IMR-90 (cell line): ENCODE results near the gene MRPL11. TPM values are rescaled to one million over a fixed set of nuclear protein-coding genes. Genes with fewer than 3 reads are reported as not detected.

Experiments
- ATAC-seq: fragments of 200-7000 bp; cut with Tn5 transposase; 2 replicates; pipeline ENCODE4 v1.9.1; 2020; ENCODE audit warnings: low read depth, mild to moderate bottlenecking, moderate library complexity
- BruUV-seq: library from RNA; stranded (reverse); fragments of 400-500 nt; replicated peaks from 2 replicates; lab custom pipeline; 2021; lab: Mats Ljungman, UMichigan
- CTCF ChIA-PET: fragments of 300-600 bp; formaldehyde crosslinking; extraction: SDS; loops from one replicate; lab custom pipeline; 2021; ENCODE audit warnings: antibody characterized with exemption; lab: Yijun Ruan, JAX
- POLR2A ChIA-PET: fragments of 300-600 bp; sonication (Branson Sonifier 250); formaldehyde crosslinking; loops from one replicate; lab custom pipeline; 2022; ENCODE audit warnings: antibody characterized with exemption; ENCODE audit not compliant: unreplicated experiment; lab: Charles Lee
- DNase-seq: peaks from one replicate; pipeline ENCODE4 v3.0.0; 2013
- H2AFZ ChIP-seq: replicated peaks from 2 replicates; pipeline ENCODE3; 2013; ENCODE audit warnings: low read length, mild to moderate bottlenecking; ENCODE audit not compliant: poor library complexity
- H2AK5ac ChIP-seq: 2 replicates; pipeline ENCODE4 v1.6.1; 2013; ENCODE audit warnings: low read depth, low read length, inconsistent platforms
- H2AK9ac ChIP-seq: replicated peaks from 2 replicates; pipeline ENCODE3; 2013; ENCODE audit warnings: mild to moderate bottlenecking, low read depth, low read length, moderate library complexity; ENCODE audit not compliant: poor library complexity
- H2BK120ac ChIP-seq: 2 replicates; pipeline ENCODE4 v1.6.1; 2013; ENCODE audit warnings: low read depth, low read length, inconsistent platforms
- H2BK15ac ChIP-seq: 3 replicates; pipeline ENCODE4 v1.6.1; 2013; ENCODE audit warnings: low read depth, low read length, inconsistent platforms
- H2BK20ac ChIP-seq: 2 replicates; pipeline ENCODE4 v1.6.1; 2013; ENCODE audit warnings: low read depth, mild to moderate bottlenecking, inconsistent platforms, low read length, moderate library complexity
- H2BK5ac ChIP-seq: 2 replicates; pipeline ENCODE4 v1.6.1; 2013; ENCODE audit warnings: mild to moderate bottlenecking, low read depth, low read length, inconsistent platforms; ENCODE audit not compliant: poor library complexity, severe bottlenecking
- H3K14ac ChIP-seq: replicated peaks from 2 replicates; pipeline ENCODE4 v1.6.1; 2013; ENCODE audit warnings: low read depth, low read length, inconsistent platforms
- H3K18ac ChIP-seq: 2 replicates; pipeline ENCODE4 v1.6.1; 2013; ENCODE audit warnings: low read depth, low read length, control low read depth
- H3K23ac ChIP-seq: 2 replicates; pipeline ENCODE4 v1.6.1; 2013; ENCODE audit warnings: low read depth, low read length, inconsistent platforms
- H3K27ac ChIP-seq: 2 replicates; pipeline ENCODE4 v1.5.1; 2013; ENCODE audit warnings: mild to moderate bottlenecking, control low read depth, low read length; ENCODE audit not compliant: insufficient read depth
- H3K27me3 ChIP-seq: 2 replicates; pipeline ENCODE4 v1.6.1; 2013; ENCODE audit warnings: low read length; ENCODE audit not compliant: control insufficient read depth, insufficient read depth
- H3K36me3 ChIP-seq: 2 replicates; pipeline ENCODE4 v1.6.1; 2013; ENCODE audit warnings: low read length, mixed read lengths; ENCODE audit not compliant: control insufficient read depth, insufficient read depth
- H3K4ac ChIP-seq: 2 replicates; pipeline ENCODE4 v1.6.1; 2013; ENCODE audit warnings: low read depth, low read length, inconsistent platforms
- H3K4me1 ChIP-seq: 2 replicates; pipeline ENCODE4 v1.6.1; 2013; ENCODE audit warnings: low read length, mixed read lengths; ENCODE audit not compliant: control insufficient read depth, insufficient read depth
- H3K4me2 ChIP-seq: 2 replicates; pipeline ENCODE4 v1.6.1; 2013; ENCODE audit warnings: low read depth, mild to moderate bottlenecking, control low read depth, low read length, moderate library complexity
- H3K4me3 ChIP-seq: 2 replicates; pipeline ENCODE4 v1.5.1; 2013; ENCODE audit warnings: low read depth, mild to moderate bottlenecking, control low read depth, low read length, moderate library complexity; ENCODE audit not compliant: insufficient read depth
- H3K56ac ChIP-seq: 2 replicates; pipeline ENCODE4 v1.6.1; 2013; ENCODE audit warnings: low read length, inconsistent platforms; ENCODE audit not compliant: insufficient read depth; ENCODE audit errors: extremely low read depth
- H3K79me1 ChIP-seq, 2 experiments: 2 replicates each; pipeline ENCODE4 v1.6.1; 2013; ENCODE audit warnings: low read length in 2 of 2, inconsistent platforms in 1 of 2, low read depth in 1 of 2
- H3K9ac ChIP-seq: 2 replicates; pipeline ENCODE4 v1.6.1; 2013; ENCODE audit warnings: low read depth, low read length, control low read depth
- H3K9me1 ChIP-seq: 2 replicates; pipeline ENCODE4 v1.6.1; 2013; ENCODE audit warnings: low read length, inconsistent platforms; ENCODE audit not compliant: insufficient read depth
- H3K9me3 ChIP-seq: 2 replicates; pipeline ENCODE4 v1.6.1; 2013; ENCODE audit warnings: low read length; ENCODE audit not compliant: control insufficient read depth, insufficient read depth
- H4K20me1 ChIP-seq: 2 replicates; pipeline ENCODE4 v1.6.1; 2013; ENCODE audit warnings: low read length, inconsistent platforms; ENCODE audit not compliant: insufficient read depth
- H4K5ac ChIP-seq: 2 replicates; pipeline ENCODE4 v1.6.1; 2013; ENCODE audit warnings: mild to moderate bottlenecking, low read depth, low read length, control low read depth
- H4K8ac ChIP-seq, 2 experiments: 2 replicates each; pipeline ENCODE4 v1.6.1; 2013; ENCODE audit warnings: low read depth in 2 of 2, low read length in 2 of 2, control low read depth in 1 of 2, inconsistent platforms in 1 of 2
- H4K91ac ChIP-seq: 2 replicates; pipeline ENCODE4 v1.6.1; 2013; ENCODE audit warnings: low read depth, low read length, inconsistent platforms; ENCODE audit not compliant: insufficient read depth
- CEBPB ChIP-seq: IDR thresholded peaks from 2 replicates; pipeline ENCODE4 v1.6.1; 2012; ENCODE audit warnings: low read depth, low read length, improper control_type of control experiment
- CHD1 ChIP-seq: IDR thresholded peaks from 2 replicates; pipeline ENCODE4 v1.6.1; 2012; ENCODE audit warnings: low read depth, low read length, improper control_type of control experiment
- CTCF ChIP-seq: conservative IDR thresholded peaks from 2 replicates; pipeline ENCODE4 v1.5.1; 2012; ENCODE audit warnings: mild to moderate bottlenecking, low read depth, low read length, improper control_type of control experiment
- ELK1 ChIP-seq: fragments of 150-350 bp; IDR thresholded peaks from 2 replicates; pipeline ENCODE4 v1.6.1; 2016; ENCODE audit warnings: low read depth, mild to moderate bottlenecking, low read length, moderate library complexity, borderline replicate concordance
- FOS ChIP-seq: fragments of 150-350 bp; IDR thresholded peaks from 2 replicates; pipeline ENCODE4 v1.6.1; 2016; ENCODE audit warnings: low read depth, low read length
- MAFK ChIP-seq: IDR thresholded peaks from 2 replicates; pipeline ENCODE4 v1.6.1; 2012; ENCODE audit warnings: low read depth, low read length, improper control_type of control experiment
- MAZ ChIP-seq: IDR thresholded peaks from 2 replicates; pipeline ENCODE4 v1.6.1; 2012; ENCODE audit warnings: low read depth, mild to moderate bottlenecking, low read length, improper control_type of control experiment, moderate library complexity, borderline replicate concordance
- MXI1 ChIP-seq: IDR thresholded peaks from 2 replicates; pipeline ENCODE4 v1.6.1; 2012; ENCODE audit warnings: low read depth, mild to moderate bottlenecking, low read length, moderate library complexity, borderline replicate concordance
- NFE2L2 ChIP-seq: fragments of 150-350 bp; IDR thresholded peaks from 2 replicates; pipeline ENCODE4 v1.6.1; 2016; ENCODE audit warnings: low read depth, mild to moderate bottlenecking, low read length
- POLR2A ChIP-seq: IDR thresholded peaks from 2 replicates; pipeline ENCODE4 v1.6.1; 2012; ENCODE audit warnings: mild to moderate bottlenecking, low read depth, low read length
- RFX5 ChIP-seq: IDR thresholded peaks from 2 replicates; pipeline ENCODE4 v1.8.0; 2012; ENCODE audit warnings: low read depth, mild to moderate bottlenecking, low read length, moderate library complexity
- SMC3 ChIP-seq: fragments of 150-350 bp; IDR thresholded peaks from 2 replicates; pipeline ENCODE4 v1.6.1; 2016; ENCODE audit warnings: low read depth, mild to moderate bottlenecking, antibody characterized with exemption, low read length, moderate library complexity
- USF2 ChIP-seq: fragments of 150-350 bp; IDR thresholded peaks from 2 replicates; pipeline ENCODE4 v1.6.1; 2017; ENCODE audit warnings: mild to moderate bottlenecking, antibody characterized with exemption, low read length, low read depth
- WGBS, 2 experiments: methylation state at CpG; one replicate each; pipeline versions ENCODE4 v1.1.5 to v1.1.7; 2013; ENCODE audit warnings: missing lambda C conversion rate in 2 of 2; ENCODE audit not compliant: insufficient read length in 1 of 2; ENCODE audit errors: extremely low coverage in 2 of 2; 5-methylcytosine and 5-hydroxymethylcytosine counted together
- dilution Hi-C: fragments of 300-500 bp; cut with HindIII; formaldehyde crosslinking; loops from one replicate; pipeline ENCODE4 v1.14.3; 2018; ENCODE audit warnings: low sequenced_read_pairs; ENCODE audit not compliant: unreplicated experiment
- in situ Hi-C: fragments of 300-500 bp; cut with MboI; formaldehyde crosslinking; loops from 3 replicates; pipeline ENCODE4 v1.14.3; 2019; ENCODE audit warnings: low sequenced_read_pairs, inconsistent platforms, mixed read lengths
- intact Hi-C: fragments of 100-400 bp; cut with micrococcal nuclease; formaldehyde crosslinking; loops from 2 replicates; pipeline ENCODE4 v1.10.0; 2022
- polyA plus RNA-seq, 3 experiments: library from polyadenylated mRNA; depleted of rRNA; stranded (reverse); fragments of >200 nt; gene quantifications; 2 replicates each; pipeline ENCODE4 v1.2.3, GENCODE V29; 2012; ENCODE audit warnings: low replicate concordance in 1 of 3
- total RNA-seq: library from RNA; depleted of rRNA; stranded (reverse); fragments of >200 nt; gene quantifications from 2 replicates; pipeline ENCODE4 v1.2.3, GENCODE V29; 2012

The MRPL11 gene
- total and polyA plus RNA-seq, 2 of the 4 experiments (the other 2 are of a cell fraction), result 45.5 to 45.6 TPM

GRCh38 chr11:66419825-66420224, 18.8 kb downstream of the MRPL11 start:
- no CpG with 5 or more reads among the region's 30 CpGs for WGBS, 2 experiments
- no peak for DNase-seq
- Histone ChIP-seq H3K9me3 (no peaks in the 10 kb centered on the region), H2AK9ac (no peak overlapping the region), H2BK20ac (no peak overlapping the region), H3K14ac (no peak overlapping the region), H3K36me3 (peaks cover 3% of the 10 kb centered on the region; the same call in 1 of the 2 replicates), H3K18ac (no peak overlapping the region), H3K4me1 (peaks cover 3% of the 10 kb centered on the region; the same call in 1 of the 2 replicates), H3K27ac (no peak overlapping the region), H3K9ac (no peak overlapping the region), H3K4me3 (no peak overlapping the region), H3K27me3 (peaks cover 6% of the 10 kb centered on the region), H3K4me2 (no peak overlapping the region), H3K79me1 (peaks cover 0 to 31% of the 10 kb centered on the region in 2 experiments; a peak in 2 of 4 replicates), H4K8ac (no peak overlapping the region), H2AFZ (no peak overlapping the region), H2BK5ac (no peak overlapping the region), H3K9me1 (peaks cover 28% of the 10 kb centered on the region), H2BK120ac (no peak overlapping the region), H2BK15ac (no peak overlapping the region), H4K91ac (no peak overlapping the region), H3K56ac (no peak overlapping the region), H3K23ac (no peak overlapping the region), H3K4ac (no peak overlapping the region), H4K20me1 (peaks cover 56% of the 10 kb centered on the region), H4K5ac (no peak overlapping the region), H2AK5ac (no peak overlapping the region)
- dilution Hi-C loops, result no loop called here
- ATAC-seq, result no peak
- in situ Hi-C loops, result no loop called here
- POLR2A ChIA-PET, result no interaction called here
- no peak for TF ChIP-seq FOS
- no peak for TF ChIP-seq MAZ
- no peak for TF ChIP-seq CHD1
- TF ChIP-seq ELK1, result no peak
- TF ChIP-seq RFX5, result no peak
- no peak for TF ChIP-seq USF2
- TF ChIP-seq CEBPB, result no peak
- TF ChIP-seq NFE2L2, result no peak
- TF ChIP-seq POLR2A, result no peak
- TF ChIP-seq CTCF, result no peak
- no peak for TF ChIP-seq MXI1
- TF ChIP-seq MAFK, result no peak
- TF ChIP-seq SMC3, result no peak
- no TSS peak for BruUV-seq
- CTCF ChIA-PET, result no interaction called here
- intact Hi-C loops, result no loop called here
